Neural cell (in vitro differentiated cells): ENCODE results near the gene CCDC47.

Experiments used
- CTCF ChIP-seq: fragments of 450-650 bp; IDR thresholded peaks from 2 replicates; pipeline ENCODE4 v1.5.1; 2014; ENCODE audit warnings: antibody characterized with exemption, mild to moderate bottlenecking, moderate library complexity; ENCODE audit not compliant: poor library complexity, severe bottlenecking
- EZH2 ChIP-seq: fragments of 200-600, 300-800 bp; shearing (Covaris generic), sonication (generic); IDR thresholded peaks from 2 replicates; pipeline ENCODE4 v1.6.1; 2014; ENCODE audit warnings: antibody characterized with exemption, low read length, borderline replicate concordance, mild to moderate bottlenecking; ENCODE audit not compliant: insufficient read depth, poor library complexity, severe bottlenecking
- POLR2AphosphoS5 ChIP-seq: IDR thresholded peaks from 2 replicates; pipeline ENCODE4 v1.6.1; 2012
- RAD21 ChIP-seq: fragments of 450-650 bp; conservative IDR thresholded peaks from 2 replicates; pipeline ENCODE4 v1.6.1; 2014; ENCODE audit warnings: antibody characterized with exemption, mild to moderate bottlenecking, moderate library complexity
- REST ChIP-seq: IDR thresholded peaks from 2 replicates; pipeline ENCODE4 v1.6.1; 2012; ENCODE audit warnings: borderline replicate concordance
- SMC3 ChIP-seq: fragments of 450-650 bp; conservative IDR thresholded peaks from 2 replicates; pipeline ENCODE4 v1.6.1; 2014; ENCODE audit warnings: antibody characterized with exemption, mild to moderate bottlenecking, moderate library complexity; ENCODE audit not compliant: poor library complexity
- TAF1 ChIP-seq: IDR thresholded peaks from 2 replicates; pipeline ENCODE4 v1.6.1; 2012; ENCODE audit warnings: low read depth

- TF ChIP-seq CTCF, result no peak
- TF ChIP-seq RAD21, result no peak
- TF ChIP-seq POLR2AphosphoS5, result no peak
- no peak for TF ChIP-seq EZH2
- TF ChIP-seq TAF1, result no peak
- TF ChIP-seq REST, result no peak
- no peak for TF ChIP-seq SMC3
Observed at GRCh38 chr17:63766754-63767153, 6.6 kb downstream of the CCDC47 start.
